HepG2 (cell line): ENCODE data around the gene TMF1. TPM values are rescaled to one million over a fixed set of nuclear protein-coding genes. Genes with fewer than 3 reads are reported as not detected.

ENCODE experiments used
- ATAC-seq: fragments of 200-7000 bp; cut with Tn5 transposase; 3 replicates; pipeline ENCODE4 v1.9.1; 2020; ENCODE audit warnings: mild to moderate bottlenecking, moderate library complexity
- BruUV-seq: library from RNA; stranded (reverse); fragments of 400-500 nt; replicated peaks from 2 replicates; lab custom pipeline; 2021; lab: Mats Ljungman, UMichigan
- CTCF ChIA-PET: fragments of 300-600 bp; formaldehyde crosslinking; extraction: SDS; loops from one replicate; lab custom pipeline; 2021; ENCODE audit warnings: low total read pairs, inconsistent platforms, low intra/inter-chr PET ratio; lab: Yijun Ruan, JAX
- POLR2A ChIA-PET: fragments of 350-600 bp; sonication (Branson Sonifier 250); formaldehyde crosslinking; loops from one replicate; lab custom pipeline; 2020; ENCODE audit warnings: antibody characterized with exemption, inconsistent platforms; lab: Yijun Ruan, JAX
- DNase-seq: peaks from one replicate; pipeline ENCODE4 v3.0.0-alpha.2; 2015; ENCODE audit warnings: low spot score
- FAIRE-seq: peaks from 3 replicates; lab custom pipeline; 2011; peaks lifted over from hg19 to GRCh38; lab: Jason Lieb, UNC
- H2AFZ ChIP-seq: one replicate; pipeline ENCODE4 v1.6.1; 2011; ENCODE audit warnings: low read length, inconsistent platforms
- H3K27ac ChIP-seq: fragments of 300-600 bp; 3 replicates; pipeline ENCODE4 v1.8.0; 2011; ENCODE audit warnings: mixed run types, mild to moderate bottlenecking, mixed read lengths, low read length, inconsistent platforms; ENCODE audit not compliant: insufficient read depth; ENCODE audit errors: extremely low read length
- H3K27me3 ChIP-seq, 2 experiments: fragments of 200-600 bp in 1 of 2; 2 replicates in 1 of 2; 3 replicates in 1 of 2; pipeline versions ENCODE4 v1.6.0 to v1.8.0; 2011; ENCODE audit warnings: low read length in 2 of 2, mild to moderate bottlenecking in 2 of 2, moderate library complexity in 2 of 2, inconsistent platforms in 1 of 2; ENCODE audit not compliant: insufficient read depth in 2 of 2, control insufficient read depth in 1 of 2
- H3K36me3 ChIP-seq, 2 experiments: fragments of 200-600 bp in 1 of 2; replicated peaks in 1 of 2; 2 replicates in 1 of 2; 3 replicates in 1 of 2; pipeline versions ENCODE4 v1.5.1 to v1.8.0; 2011; ENCODE audit warnings: low read length in 2 of 2, inconsistent platforms in 1 of 2; ENCODE audit not compliant: insufficient read depth in 2 of 2, control insufficient read depth in 1 of 2
- H3K4me1 ChIP-seq: 2 replicates; pipeline ENCODE4 v1.5.1; 2012; ENCODE audit warnings: low read length, inconsistent platforms; ENCODE audit not compliant: insufficient read depth
- H3K4me2 ChIP-seq: 2 replicates; pipeline ENCODE4 v1.6.0; 2011; ENCODE audit warnings: low read depth, low read length, inconsistent platforms
- H3K4me3 ChIP-seq, 3 experiments: fragments of 200-600 bp in 1 of 3; sonication (generic), shearing (Covaris generic) in 1 of 3; replicated peaks in 1 of 3; 2 replicates each; pipeline ENCODE4 v1.5.1; 2011 to 2016; ENCODE audit warnings: low read length in 3 of 3, inconsistent platforms in 2 of 3, low read depth in 2 of 3, mild to moderate bottlenecking in 2 of 3, control low read depth in 1 of 3, mixed read lengths in 1 of 3; ENCODE audit not compliant: insufficient read depth in 1 of 3
- H3K79me2 ChIP-seq: one replicate; pipeline ENCODE4 v1.6.1; 2011; ENCODE audit warnings: low read length, inconsistent platforms; ENCODE audit not compliant: insufficient read depth
- H3K9ac ChIP-seq: 2 replicates; pipeline ENCODE4 v1.6.0; 2011; ENCODE audit warnings: mild to moderate bottlenecking, low read depth, low read length, inconsistent platforms; ENCODE audit not compliant: insufficient read depth
- H3K9me3 ChIP-seq: 2 replicates; pipeline ENCODE4 v1.5.1; 2012; ENCODE audit warnings: mild to moderate bottlenecking, low read length
- H4K20me1 ChIP-seq: 2 replicates; pipeline ENCODE4 v1.6.0; 2011; ENCODE audit warnings: inconsistent platforms, mild to moderate bottlenecking, low read length, moderate library complexity; ENCODE audit not compliant: insufficient read depth
- CBX5 ChIP-seq: sonication (generic); formaldehyde crosslinking; IDR thresholded peaks from 2 replicates; pipeline ENCODE4 v1.4.0; 2020; ENCODE audit warnings: missing genetic modification reagents, borderline replicate concordance
- CEBPB ChIP-seq: IDR thresholded peaks from 2 replicates; pipeline ENCODE4 v1.6.1; 2011; ENCODE audit warnings: low read depth, low read length, improper control_type of control experiment, borderline replicate concordance
- JUND ChIP-seq: sonication (generic); formaldehyde crosslinking; IDR thresholded peaks from 2 replicates; pipeline ENCODE4 v1.8.0; 2022; ENCODE audit warnings: mild to moderate bottlenecking, missing genetic modification reagents
- ZNF121 ChIP-seq: sonication (generic); formaldehyde crosslinking; IDR thresholded peaks from 2 replicates; pipeline ENCODE4 v1.5.0; 2020; ENCODE audit warnings: mild to moderate bottlenecking, missing genetic modification reagents
- ZNF761 ChIP-seq: sonication (generic); formaldehyde crosslinking; conservative IDR thresholded peaks from 2 replicates; pipeline ENCODE4 v1.4.0; 2020; ENCODE audit warnings: mild to moderate bottlenecking, missing genetic modification reagents
- WGBS: methylation state at CpG from one replicate; pipeline ENCODE4 v1.1.6; 2017; ENCODE audit warnings: low lambda C conversion rate; 5-methylcytosine and 5-hydroxymethylcytosine counted together
- in situ Hi-C: cut with HindIII; loops from 2 replicates; pipeline ENCODE4 v1.10.0; 2017; ENCODE audit warnings: low pct_unique_long_range_greater_than_20kb; ENCODE audit not compliant: extremely low pct_ligation_motif_present
- intact Hi-C: fragments of 100-400 bp; cut with micrococcal nuclease; formaldehyde crosslinking; loops from one replicate; pipeline ENCODE4 v1.10.0; 2022; ENCODE audit not compliant: unreplicated experiment
- polyA plus RNA-seq, 8 experiments: library from polyadenylated mRNA; depleted of rRNA in 3 of 8; stranded (reverse) in 7 of 8; unstranded in 1 of 8; fragments of >200 nt; fragmentation: Illumina TruSeq in 4 of 8; extraction: Trizol in 4 of 8; gene quantifications; 2 replicates each; pipeline versions ENCODE4 v1.2.1 to v1.2.3, GENCODE V29; 2011 to 2016; ENCODE audit warnings: low read depth in 4 of 8, missing spikeins in 1 of 8, mixed read lengths in 1 of 8; ENCODE audit not compliant: insufficient read depth in 1 of 8
- total RNA-seq, 5 experiments: library from RNA; depleted of rRNA; stranded (reverse); fragments of >200 nt; fragmentation: Illumina TruSeq; extraction: Trizol; gene quantifications; 2 replicates each; pipeline ENCODE4 v1.2.3, GENCODE V29; 2016; ENCODE audit warnings: low read depth in 1 of 5
- TF ChIP-seq, protein P1 (sequence below): sonication (generic); formaldehyde crosslinking; IDR thresholded peaks from 2 replicates; pipeline ENCODE4 v1.8.0; 2022; ENCODE audit warnings: mild to moderate bottlenecking, missing genetic modification reagents; ENCODE audit not compliant: insufficient replicate concordance

TMF1 gene
- total and polyA plus RNA-seq, 2 of the 13 experiments (the other 11 are each of a cell fraction or from before 2014, with no cell fraction given), result 12.1 to 38.4 TPM

DNA sequence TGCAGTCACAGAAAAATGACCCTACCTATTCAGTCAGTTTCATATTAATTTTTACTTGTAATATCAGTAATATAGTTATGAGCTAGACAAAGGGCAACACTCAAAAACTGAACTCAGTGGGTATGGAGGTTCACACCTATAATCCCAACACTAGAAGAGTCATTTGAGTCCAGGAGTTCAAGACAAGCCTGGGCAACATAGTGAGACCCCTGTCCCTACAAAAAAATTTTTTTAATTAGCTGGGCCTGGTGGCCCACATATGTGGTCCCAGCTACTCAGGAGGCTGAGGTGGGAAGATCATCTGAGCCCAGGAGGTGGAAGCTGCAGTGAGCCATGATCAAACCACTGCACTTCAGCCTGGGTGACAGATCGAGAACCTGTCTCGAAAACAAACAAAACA is 3.1 kb downstream of the TMF1 start:
- no peak for FAIRE-seq

DNA sequence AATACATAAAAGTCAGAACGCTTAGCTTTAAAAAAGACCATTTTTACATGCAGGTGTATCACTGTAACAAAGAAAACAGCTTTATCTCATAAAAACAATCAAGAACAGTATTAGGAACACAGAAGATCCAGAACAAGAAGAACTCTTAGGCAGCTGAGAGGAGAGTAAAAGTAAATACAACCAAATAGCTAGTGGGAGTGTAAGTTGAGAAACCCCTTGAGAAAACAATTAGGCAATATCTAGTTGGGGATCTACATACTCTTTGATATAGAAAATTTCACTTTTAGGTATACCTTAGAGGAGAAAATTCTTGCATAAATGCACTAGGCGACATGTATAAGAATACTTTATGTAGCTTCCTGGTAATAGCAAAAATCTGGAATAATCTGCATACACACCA is 7.5 kb downstream of the TMF1 start:
- H3K9ac ChIP-seq, result no peak overlapping the region
- H3K4me2 ChIP-seq, result no peak overlapping the region
- H3K27ac ChIP-seq, result no peak overlapping the region
- TF ChIP-seq CEBPB (peak; percentile 17; the same call in 1 of the 2 replicates), JUND (CRISPR knock-in tag) (no peak)
- DNase-seq (no peak), ATAC-seq (no peak), FAIRE-seq (no peak)
- in situ Hi-C loops, result no loop called here
- H3K27me3 ChIP-seq, result no peaks in the 10 kb centered on the region
- POLR2A ChIA-PET, result interaction anchor here (0.8 to 1.4 kb wide), 2 partner anchors 8 to 17 kb away, joined by 3 read pairs; no protein-coding TSS in a partner anchor
- intact Hi-C loops, result no loop called here
- H4K20me1 ChIP-seq, result peaks cover 5% of the 10 kb centered on the region
- H3K79me2 ChIP-seq, result peaks cover 24% of the 10 kb centered on the region
- no TSS peak for BruUV-seq
- H2AFZ ChIP-seq, result no peak overlapping the region
- CTCF ChIA-PET, result no interaction called here
- peaks cover 25% of the 10 kb centered on the region for H3K4me1 ChIP-seq
- 97% methylated on average over 2 of the region's 2 CpGs for WGBS
- no peaks in the 10 kb centered on the region for H3K9me3 ChIP-seq
- peaks cover 6 to 53% of the 10 kb centered on the region in 2 experiments; a peak in 3 of 5 replicates for H3K36me3 ChIP-seq
- H3K4me3 ChIP-seq, result no peak overlapping the region

More for the DNA sequence above, 3.1 kb downstream of the TMF1 start:
- Histone ChIP-seq H3K9me3 (no peaks in the 10 kb centered on the region), H3K27ac (no peak overlapping the region), H4K20me1 (peaks cover 13% of the 10 kb centered on the region), H3K4me2 (peak overlapping the region; percentile 89), H3K36me3 (peaks cover 3 to 28% of the 10 kb centered on the region in 2 experiments; a peak in 3 of 5 replicates), H3K4me1 (peaks cover 37% of the 10 kb centered on the region), H2AFZ (no peak overlapping the region), H3K79me2 (peaks cover 49% of the 10 kb centered on the region), H3K27me3 (no peaks in the 10 kb centered on the region; a peak in 1 of 5 replicates), H3K4me3 (no peak overlapping the region; a peak in 1 of 6 replicates), H3K9ac (no peak overlapping the region)
- BruUV-seq, result no TSS peak
- no peak for ATAC-seq
- no peak for DNase-seq
- CTCF ChIA-PET, result no interaction called here
- in situ Hi-C loops, result no loop called here
- intact Hi-C loops, result no loop called here
- WGBS, result 98% methylated on average over 2 of the region's 2 CpGs
- TF ChIP-seq, protein P1, sequence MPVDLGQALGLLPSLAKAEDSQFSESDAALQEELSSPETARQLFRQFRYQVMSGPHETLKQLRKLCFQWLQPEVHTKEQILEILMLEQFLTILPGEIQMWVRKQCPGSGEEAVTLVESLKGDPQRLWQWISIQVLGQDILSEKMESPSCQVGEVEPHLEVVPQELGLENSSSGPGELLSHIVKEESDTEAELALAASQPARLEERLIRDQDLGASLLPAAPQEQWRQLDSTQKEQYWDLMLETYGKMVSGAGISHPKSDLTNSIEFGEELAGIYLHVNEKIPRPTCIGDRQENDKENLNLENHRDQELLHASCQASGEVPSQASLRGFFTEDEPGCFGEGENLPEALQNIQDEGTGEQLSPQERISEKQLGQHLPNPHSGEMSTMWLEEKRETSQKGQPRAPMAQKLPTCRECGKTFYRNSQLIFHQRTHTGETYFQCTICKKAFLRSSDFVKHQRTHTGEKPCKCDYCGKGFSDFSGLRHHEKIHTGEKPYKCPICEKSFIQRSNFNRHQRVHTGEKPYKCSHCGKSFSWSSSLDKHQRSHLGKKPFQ (CRISPR knock-in tag), result no peak
- peak; percentile 81 for TF ChIP-seq ZNF121 (CRISPR knock-in tag)
- TF ChIP-seq ZNF761 (CRISPR knock-in tag), result no peak
- TF ChIP-seq CBX5, result no peak
- POLR2A ChIA-PET, result no interaction called here
